Embryonic facial prominence (tissue), 1 donor: Measurements from ENCODE around the gene TBC1D9.

ENCODE experiments used
- DNase-seq: peaks from one replicate; pipeline ENCODE4 v3.0.0-alpha.2; 2016; ENCODE audit errors: extremely low spot score

The TBC1D9 gene

DNA sequence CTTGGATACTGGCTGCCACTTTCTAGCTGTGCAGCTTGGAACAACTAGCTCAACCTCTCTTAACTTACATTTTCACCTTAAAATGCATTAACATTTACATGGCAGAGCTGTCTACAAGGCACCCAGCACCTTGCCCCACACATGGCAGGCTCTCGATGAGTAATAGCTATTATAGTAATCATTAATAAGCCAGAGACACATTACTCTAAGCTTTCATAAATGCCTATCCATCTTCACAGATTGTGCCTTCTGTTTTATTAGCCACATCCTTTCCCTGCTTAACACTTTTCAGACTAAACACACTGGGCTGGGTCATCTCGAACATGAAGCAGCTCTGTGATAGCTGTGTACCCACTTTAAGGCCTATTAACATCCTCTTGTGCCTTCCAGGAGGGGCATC lies 103.6 kb downstream of the TBC1D9 start:
- no peak for DNase-seq

DNA sequence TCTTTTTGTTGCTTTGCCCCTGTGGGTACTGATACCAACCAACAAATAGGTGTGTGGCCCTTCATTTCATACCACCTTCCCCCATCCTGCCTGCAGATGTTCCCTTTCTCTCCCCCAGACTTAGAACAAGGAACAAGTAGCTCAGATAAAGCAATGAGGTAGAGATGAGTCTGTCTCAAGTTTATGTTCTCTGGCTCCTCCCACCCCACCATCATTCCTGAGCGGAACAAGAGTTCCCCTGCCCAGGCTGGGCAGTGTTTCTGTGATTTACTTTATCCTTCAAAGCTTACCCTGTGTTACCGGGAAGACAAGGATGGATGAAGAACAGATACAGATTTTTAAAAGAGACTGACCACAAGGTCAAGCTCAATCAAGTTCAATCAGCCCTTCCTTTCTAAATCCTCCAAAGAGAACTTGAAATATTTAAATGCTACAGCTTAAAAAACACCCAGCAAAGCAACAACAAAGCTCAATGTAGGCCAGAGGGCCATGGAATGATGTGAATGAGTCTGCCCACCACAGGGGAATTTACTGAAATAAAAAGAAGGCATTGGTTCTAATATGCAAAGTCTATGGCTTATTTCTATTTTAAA lies 107.4 kb downstream of the TBC1D9 start:
- DNase-seq, result no peak

DNA sequence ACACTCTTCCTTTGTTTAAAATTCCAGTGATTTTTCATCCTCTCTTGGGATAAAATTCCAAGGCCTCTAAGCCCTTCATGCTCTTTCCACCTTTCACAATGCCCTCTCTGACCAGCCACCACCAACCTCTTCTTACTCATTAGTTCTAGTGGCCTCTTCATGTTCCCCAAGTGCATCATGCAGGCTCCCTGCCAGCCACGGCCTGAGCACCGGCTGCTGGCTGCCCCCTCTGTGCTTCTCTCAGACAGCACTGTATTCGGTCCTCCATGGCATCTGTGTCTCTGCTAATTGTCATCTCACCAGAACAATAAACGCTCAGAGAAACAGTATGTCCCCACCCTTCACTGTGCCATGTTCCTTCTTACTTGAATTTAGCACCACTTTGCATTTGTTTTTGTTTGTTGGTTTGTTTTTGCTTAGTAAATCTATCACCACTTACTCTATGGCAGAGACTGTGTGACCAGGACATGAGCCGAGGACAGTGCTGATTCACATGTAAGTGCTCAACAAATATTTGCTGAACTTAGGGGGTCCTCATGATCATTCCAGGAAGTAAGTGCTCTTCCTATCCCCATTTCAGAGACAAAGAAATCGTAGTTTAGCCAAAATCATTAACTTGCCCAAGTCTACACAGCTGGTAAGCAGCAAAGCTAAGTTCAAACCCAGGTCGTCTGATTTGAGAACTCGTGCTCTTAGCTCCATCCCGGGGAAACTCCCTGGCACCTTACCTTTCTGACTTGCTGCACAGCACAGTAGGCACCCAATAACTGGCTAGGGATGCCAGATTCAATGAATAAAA lies 110.4 kb downstream of the TBC1D9 start:
- no peak for DNase-seq

DNA sequence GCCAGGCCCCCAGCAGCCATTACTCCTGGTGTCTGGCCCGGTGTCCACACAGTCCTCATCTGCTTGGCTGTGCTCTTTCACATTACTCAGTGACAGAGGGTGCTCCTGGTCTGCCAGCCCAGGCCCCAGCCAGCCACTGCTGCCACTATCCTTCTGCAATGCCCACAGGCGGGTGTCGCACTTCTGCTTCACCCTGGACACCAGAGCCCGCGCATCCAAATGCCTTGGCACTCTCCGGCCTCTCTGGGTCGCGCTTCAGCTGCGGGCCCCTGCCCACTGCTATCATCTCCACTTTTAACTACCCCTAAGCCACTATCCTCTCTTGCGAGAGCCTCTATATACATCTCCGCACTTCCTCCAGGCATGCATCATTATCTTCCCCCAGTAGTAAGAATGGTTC lies 111.0 kb downstream of the TBC1D9 start:
- no peak for DNase-seq

DNA sequence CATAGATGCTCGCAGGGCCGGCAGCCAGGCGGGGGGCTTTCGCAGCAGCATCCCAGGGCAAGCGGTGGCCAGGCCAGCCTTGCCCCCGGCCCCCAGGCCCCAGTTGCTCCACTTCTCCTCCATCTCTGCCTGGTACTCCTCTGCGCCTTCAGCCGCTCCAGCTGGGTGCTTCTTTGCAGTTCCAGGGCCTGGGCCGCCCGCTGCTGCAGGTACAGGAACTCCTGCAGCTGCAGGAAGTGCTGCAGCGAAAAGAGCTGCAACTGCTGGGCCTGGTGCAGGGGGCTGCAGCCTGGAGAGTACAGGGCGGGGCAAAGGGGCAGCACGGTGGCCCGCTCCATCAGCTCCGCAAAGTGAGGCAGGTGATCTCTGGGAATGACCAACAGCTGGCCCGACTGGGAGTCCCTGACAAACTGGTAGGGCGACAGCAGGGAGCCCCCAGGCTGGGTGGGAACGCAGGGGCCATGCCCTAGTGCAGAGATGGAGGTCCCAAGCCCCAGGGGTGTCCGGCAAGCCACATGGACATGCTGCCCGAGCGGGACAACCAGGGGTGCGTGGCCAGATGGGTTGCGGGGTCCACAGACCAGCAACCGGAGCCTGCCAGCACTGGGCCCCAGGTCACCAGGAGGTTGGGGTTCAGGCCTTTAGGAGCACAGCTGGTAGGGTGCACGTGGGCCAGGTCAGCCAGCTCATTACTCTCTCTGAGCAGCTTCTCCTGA lies 111.6 kb downstream of the TBC1D9 start:
- no peak for DNase-seq

DNA sequence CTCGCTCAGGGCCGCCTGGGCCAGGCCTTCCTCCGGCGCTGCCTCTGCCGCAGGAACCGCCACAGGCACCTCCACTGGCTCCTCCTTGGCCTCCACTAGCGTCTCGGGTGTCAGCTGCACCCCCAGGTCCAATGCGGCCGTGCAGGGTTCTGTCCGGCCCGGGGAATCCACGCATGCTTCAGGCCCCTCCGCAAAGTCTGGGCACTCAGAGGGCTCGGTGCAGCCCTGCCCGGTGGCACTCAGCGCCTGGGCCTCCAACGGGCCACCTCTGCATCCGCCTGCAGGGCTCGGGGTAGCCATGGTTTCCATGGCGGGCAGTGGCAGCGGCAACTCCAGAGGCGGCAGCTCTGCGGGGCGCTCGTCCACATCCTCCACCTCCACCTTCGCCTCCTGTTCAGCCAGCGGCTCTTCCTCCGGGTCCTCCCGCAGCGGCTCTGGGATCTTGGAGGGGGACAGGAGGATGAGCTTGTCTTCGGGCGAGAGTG lies 112.6 kb downstream of the TBC1D9 start:
- no peak for DNase-seq

DNA sequence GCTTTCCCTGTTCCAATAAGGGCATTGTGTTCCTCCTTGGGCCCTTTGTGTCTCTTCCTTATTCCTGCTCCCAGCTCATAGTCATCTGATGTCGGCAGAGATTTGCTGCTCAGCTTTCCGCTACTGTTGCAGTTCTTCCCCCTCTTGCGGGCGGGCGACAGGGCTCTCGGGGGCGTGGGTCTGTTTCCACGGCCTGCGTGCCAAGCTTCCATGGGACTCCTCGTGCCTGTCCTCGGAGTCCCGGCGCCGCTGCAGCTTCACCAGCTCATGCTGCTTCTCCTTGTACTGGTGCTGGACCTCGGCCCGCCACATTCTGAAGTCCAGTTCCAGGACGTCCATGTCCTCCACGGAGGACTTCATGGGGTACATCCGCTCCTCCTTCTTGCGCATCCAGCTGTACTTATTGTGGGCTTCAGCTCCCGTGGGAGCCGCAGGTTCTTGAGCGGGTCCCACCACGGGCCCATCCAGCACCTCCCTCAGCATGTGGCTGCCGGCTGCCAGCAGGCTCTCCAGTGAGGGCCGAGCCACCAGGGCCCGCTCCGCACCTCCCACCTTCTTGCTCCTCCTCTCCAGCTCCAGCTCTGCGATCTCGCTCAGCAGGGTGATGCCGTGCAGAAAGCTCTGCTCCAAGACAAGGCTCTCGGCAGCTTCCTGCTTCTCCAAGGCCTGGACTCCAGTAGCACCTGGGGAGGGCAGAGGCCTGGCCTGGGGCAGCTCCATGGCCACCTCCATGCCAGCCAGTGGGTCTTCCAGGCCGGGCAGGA lies 113.3 kb downstream of the TBC1D9 start:
- DNase-seq, result no peak

DNA sequence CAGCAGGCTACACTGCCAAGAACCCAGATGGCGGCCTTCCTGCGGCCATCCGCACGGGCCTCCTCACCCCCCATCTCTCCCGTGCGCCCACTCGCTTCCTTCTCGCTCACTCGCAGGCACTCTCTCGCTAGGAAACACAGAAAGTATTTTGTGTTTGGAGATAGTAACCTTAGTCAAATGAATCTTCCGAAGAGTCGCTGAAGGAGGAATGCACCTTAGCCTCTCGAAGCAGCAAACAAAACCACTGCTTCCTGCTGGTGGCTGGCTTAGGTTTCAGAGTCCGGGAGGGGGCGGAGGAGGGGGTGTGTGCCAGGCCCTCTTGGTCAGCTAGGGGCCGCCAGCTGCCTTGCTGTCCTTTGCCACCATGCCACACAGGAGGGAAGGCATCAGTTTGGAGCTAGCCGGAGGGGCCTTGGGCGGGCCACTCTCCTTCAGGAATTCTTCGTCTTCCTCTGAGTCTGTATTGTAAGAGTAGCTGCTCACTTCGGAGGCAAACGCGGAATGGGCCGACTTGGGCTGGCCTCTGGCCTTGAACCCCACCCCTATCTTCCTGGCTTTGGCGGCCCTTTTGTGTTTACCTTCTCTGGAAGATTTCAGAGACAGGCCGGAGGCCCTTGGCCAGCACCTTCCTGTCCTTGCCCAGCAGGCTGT lies 114.3 kb downstream of the TBC1D9 start:
- DNase-seq, result no peak

DNA sequence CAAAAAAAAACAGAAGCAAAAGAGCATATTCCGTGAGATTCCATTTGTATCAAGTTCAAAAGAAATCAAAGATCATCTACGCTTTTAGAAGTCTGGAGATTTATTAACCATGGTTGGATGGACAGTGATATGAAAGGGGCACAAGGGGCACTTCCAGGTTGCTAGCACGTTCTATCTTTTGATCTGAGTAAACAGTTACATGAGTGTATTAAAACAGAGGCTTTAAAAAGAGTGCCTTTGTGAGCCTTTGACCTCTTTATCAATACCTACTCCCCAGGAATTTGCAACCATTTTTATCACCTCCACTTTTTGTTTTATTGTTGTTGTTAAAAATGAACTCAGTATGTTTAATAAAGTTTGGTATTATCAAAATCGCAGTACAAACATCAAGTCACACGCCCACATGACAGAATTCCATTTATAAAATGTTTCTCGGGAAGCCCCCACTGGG lies 115.1 kb downstream of the TBC1D9 start:
- no peak for DNase-seq

DNA sequence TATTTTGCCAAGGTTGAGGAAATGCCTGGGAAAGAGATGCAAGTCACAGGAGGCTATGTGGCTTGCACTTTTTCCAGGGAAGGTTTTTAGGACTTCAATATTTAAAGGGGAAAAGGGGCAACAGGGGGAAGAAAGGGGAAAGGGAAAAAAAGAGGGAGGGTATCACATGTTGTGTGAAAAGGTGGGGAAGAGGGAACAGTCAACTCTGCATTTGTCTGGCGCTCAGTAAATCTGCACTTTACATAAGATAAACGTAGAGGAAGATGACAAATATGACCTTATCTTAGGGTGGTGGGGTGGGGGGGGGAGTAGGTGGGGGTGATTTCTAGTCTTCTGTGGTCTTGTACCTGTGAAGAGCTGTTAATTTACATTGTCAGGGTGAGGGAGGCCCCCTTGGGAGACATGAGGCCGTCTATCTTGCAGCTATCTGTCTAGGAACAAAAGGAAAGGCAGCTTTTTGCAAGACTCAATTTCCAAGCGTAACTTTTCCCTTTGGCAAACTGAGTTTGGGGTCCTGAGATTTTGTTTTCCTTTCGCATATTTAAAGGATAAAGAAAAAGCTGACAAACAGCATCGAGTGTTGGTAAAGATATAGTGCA lies 115.9 kb downstream of the TBC1D9 start:
- no peak for DNase-seq

DNA sequence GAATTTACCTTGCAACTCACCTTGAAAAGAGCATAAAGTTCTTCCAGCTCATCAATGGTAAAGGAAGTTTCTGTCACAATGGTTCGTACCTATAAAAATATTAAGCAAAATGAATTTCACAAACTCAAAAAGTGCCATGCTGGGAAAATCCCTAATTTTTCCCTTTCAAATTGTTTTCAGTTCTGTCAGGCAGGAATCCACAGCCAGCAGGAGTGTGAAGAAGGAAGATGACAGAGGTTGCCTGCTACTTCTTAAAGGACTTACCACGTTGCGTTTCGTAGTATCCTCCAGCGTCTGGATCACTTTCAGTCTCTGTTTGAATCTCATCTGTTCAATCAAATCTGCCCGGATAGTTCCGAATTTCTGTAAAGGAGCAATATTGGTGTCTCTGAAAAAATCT lies 117.1 kb downstream of the TBC1D9 start:
- DNase-seq, result no peak

DNA sequence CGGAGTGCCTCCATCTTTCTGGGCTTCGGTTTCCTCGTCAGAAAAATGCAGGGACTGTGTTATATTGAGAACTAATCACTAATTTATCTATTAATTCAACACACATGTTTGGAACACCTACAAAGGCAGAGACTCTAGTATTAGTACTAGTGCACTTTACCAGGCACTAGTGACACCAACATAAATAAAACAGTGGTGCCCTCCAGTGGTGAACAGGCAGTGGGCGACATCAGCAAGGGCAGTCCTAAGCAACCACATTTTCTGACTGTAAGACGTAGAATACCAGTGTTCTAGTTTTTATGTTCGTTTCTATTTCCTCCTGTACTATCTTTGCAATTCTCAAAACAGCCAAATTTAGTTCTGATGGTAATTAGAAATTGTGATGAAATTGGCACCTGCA lies 118.3 kb downstream of the TBC1D9 start:
- no peak for DNase-seq

DNA sequence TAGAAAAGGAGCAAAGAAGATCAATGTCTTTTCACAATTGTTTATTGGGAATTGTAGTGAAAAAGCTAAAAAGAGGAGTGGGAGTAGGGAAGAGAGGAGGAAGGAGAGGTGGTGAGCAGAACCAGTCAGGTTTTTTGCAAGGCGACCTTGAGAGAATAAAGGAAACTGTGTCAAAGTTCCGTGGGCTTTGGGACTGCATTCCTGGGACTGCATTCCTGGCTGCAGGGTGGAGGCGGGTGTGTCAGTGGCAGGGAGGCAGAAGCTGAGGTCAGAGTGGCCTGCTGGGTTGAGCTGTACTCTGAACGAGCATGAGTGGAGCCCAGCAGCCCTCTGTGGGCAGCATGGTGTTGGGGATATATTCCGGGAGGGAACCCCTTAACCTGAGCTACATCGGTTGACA lies 120.6 kb downstream of the TBC1D9 start:
- no peak for DNase-seq

DNA sequence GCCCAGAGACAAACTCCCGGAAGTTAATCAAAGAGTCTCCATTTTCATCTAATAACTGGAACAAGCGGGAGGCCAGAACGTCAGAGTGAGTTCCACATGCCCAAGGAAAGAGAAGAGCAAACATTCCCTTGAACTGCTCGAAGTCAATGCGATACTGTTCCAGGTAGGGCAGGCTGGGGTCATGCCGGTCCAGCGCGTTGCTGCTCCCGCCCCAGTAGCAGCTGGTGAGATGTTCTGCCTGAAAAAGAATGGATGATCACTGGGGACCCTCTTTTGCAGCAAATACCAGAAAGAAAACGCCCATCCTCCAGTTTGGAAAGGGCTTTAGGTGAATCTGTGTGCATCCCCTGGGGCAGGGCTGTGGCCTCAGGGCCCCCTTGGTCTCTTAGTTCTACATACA lies 122.2 kb downstream of the TBC1D9 start:
- DNase-seq, result no peak

DNA sequence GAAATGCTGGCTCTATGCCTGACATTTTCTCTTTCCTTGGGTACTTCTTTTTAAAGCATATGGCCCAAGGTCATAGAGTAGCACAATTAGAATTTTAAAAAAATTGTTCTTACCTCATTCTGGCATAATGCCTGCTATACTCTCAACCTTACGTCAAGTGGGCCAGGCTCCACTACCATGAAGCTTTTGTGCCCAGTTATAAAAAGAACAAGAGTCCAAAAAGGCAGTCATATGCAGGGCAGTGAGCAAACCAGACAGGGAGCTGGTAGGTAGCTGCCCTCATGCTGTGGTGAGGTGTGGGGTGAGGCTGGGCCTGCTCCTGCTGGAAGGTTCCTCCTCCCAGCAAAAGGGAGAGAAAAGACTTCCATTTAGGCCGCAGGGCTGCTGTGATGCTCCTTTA lies 123.1 kb downstream of the TBC1D9 start:
- DNase-seq, result no peak

DNA sequence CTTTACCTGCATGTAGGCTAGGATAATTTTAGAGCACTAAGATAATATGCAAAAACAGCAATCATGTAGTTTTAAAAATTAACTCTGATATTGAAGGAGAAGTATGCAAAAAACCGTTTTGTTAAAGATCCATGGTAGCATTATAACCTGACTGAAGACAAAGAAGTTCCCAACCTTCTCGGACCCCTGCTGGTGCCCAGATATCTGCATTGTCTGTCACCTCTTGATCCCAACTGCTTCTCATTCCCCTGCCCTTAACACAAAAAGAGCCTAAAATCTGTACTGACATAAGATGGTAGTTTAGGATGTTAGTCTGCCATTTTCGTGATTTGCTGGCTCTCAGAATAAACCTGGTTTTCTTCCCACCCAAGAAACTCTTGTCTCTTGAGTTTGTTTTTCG lies 125.9 kb downstream of the TBC1D9 start:
- no peak for DNase-seq

DNA sequence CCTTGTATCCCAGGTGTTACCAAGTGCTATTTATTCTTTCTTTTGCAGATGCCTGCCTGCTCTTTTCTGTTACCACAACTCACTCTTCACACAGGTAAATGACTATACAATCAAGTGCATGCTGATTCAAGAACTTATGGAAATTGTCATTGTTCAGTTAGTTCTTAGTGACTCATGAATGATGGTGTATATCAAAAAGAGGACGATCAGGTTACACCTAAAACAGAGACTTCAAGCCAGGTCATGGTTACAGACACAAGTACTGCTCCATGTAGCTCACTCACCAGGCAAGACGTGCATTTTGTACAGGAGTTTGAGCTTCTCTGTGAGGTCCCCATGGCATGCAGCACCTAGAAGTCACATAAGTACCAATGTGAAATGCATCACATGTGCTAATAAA lies 128.2 kb downstream of the TBC1D9 start:
- DNase-seq, result no peak

DNA sequence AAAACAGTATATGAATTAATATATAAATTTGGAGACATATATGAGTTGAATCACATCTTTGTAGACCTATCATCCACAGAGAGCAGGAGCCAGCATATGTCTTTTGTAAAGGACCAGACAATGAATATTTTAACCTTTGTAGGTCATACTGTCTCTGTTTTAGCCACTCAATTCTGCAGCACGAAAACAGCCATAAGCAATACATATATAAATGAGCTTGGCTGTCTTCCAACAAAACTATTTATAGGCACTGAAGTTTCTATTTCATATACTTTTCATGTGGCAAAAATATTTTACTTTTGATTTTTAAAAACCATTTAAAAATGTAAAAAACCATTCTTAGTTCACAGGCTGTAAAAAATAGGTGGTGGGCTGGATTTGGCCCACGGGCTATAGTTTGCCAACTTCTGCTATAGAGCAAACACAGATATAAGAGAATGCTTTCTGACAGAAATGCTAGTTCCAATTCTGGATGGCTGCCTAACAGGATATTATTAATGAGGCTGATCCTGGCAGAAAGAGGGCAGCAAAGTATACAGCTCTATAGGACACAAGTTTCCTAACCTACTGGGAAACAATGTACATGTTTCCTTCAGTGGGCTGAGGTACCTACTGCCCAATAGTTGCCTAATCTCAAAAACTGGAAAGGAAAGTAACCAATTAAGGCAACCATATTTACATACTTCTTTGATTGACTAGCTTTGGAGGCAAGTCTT lies 129.4 kb downstream of the TBC1D9 start:
- no peak for DNase-seq

DNA sequence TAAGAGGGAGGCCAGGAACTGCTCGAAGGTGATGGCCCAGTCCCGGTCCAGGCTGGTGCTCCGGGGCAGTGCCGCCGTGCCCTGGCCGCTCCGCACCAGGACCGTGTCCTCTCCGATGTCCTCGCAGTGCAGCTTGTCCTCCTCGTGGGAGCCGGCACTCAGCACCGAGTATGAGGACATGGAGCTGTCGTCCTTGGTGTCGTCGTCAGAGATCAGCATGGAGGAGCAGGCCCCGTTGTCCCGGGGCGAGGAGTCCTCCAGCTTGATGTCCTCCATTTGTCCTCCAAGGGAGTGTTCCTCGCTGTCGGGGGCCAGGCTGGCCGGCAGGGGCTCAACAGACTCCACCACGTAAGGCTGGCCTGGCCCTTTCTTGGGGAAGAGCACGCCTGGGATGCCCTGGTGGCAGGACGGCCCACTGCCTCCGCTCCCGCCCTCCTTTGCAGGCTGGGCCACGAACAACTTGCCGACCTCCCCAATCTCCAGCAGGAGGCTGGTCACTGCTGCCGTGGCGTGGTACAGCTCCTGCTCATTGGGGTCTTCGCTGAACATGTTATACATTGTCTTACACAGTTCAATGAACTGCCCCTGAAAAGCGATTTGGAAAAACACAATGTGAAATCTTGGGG lies 133.7 kb downstream of the TBC1D9 start:
- no peak for DNase-seq

DNA sequence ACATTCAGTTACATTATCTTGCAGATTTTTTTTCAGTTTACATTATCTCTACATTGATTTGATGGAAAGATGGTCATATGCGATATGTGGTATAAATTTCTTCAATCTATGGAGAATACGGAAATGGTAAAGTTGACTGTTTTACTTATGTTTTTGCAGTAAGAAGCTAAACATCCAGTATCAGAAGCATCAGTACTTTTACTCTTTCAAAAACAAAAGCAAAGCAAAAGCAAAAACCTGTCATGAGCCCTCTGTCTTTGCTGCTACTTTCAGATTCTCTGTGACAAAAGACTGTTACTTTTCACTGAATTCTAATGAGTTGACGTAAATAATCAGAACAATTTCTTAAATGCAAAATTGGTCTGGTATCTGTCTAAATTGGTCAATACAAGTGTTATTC lies 135.0 kb downstream of the TBC1D9 start:
- no peak for DNase-seq
